NCI-H1930 (cell line): ENCODE results near the gene AVEN.

Experiments
- DNase-seq, 2 experiments: peaks; one replicate each; lab custom pipeline; 2025; lab: John Stamatoyannopoulos, UW

AVEN gene

GRCh38 chr15:33985751-33986150 is 53.3 kb downstream of the AVEN start:
- no peak for DNase-seq

- DNase-seq, result no peak
These were observed 53.7 kb downstream of the AVEN start for GRCh38 chr15:33985287-33985686.

- DNase-seq, result no peak
These were observed 56.5 kb downstream of the AVEN start for GRCh38 chr15:33982516-33982915.

- DNase-seq, result no peak
These were observed 58.8 kb downstream of the AVEN start for GRCh38 chr15:33980159-33980558.

GRCh38 chr15:33975022-33975565 is 63.9 kb downstream of the AVEN start:
- no peak for DNase-seq

- DNase-seq, result no peak
These were observed 67.2 kb downstream of the AVEN start for GRCh38 chr15:33971811-33972210.

- no peak for DNase-seq
These were observed 70.2 kb downstream of the AVEN start for GRCh38 chr15:33968821-33969220.

GRCh38 chr15:33968224-33968623 is 70.8 kb downstream of the AVEN start, which contains the start of gene CHRM5:
Gene CHRM5 (plus strand): TSS chr15:33968497. CDS start chr15:34062718, 94,221 bp downstream.
- peak; percentile 52 to 70 for DNase-seq

- DNase-seq, result no peak
These were observed 74.4 kb downstream of the AVEN start for GRCh38 chr15:33964665-33965040.

- DNase-seq, result no peak
These were observed 75.0 kb downstream of the AVEN start for GRCh38 chr15:33963831-33964664.

GRCh38 chr15:33960549-33960935 is 78.5 kb downstream of the AVEN start:
- DNase-seq, result no peak

GRCh38 chr15:33959844-33960548 is 79.0 kb downstream of the AVEN start:
- DNase-seq, result no peak

GRCh38 chr15:33956397-33956796 is 82.6 kb downstream of the AVEN start:
- no peak for DNase-seq

GRCh38 chr15:33955945-33956344 is 83.1 kb downstream of the AVEN start:
- no peak for DNase-seq

- no peak for DNase-seq
These were observed 92.9 kb downstream of the AVEN start for GRCh38 chr15:33946152-33946551.

GRCh38 chr15:33941279-33942063 is 97.5 kb downstream of the AVEN start:
- peak in 1 of 2 experiments; percentile 20 for DNase-seq

- no peak for DNase-seq
These were observed 104.1 kb downstream of the AVEN start for GRCh38 chr15:33934921-33935320.

GRCh38 chr15:33934396-33934795 is 104.6 kb downstream of the AVEN start:
- DNase-seq, result no peak

- DNase-seq, result no peak
These were observed 106.3 kb downstream of the AVEN start for GRCh38 chr15:33932734-33933133.

GRCh38 chr15:33926260-33926659 is 112.7 kb downstream of the AVEN start:
- DNase-seq, result no peak

- no peak for DNase-seq
These were observed 115.6 kb downstream of the AVEN start for GRCh38 chr15:33923446-33923845.
